ENCODE measurements around the gene LBP. TPM values are rescaled to one million over a fixed set of nuclear protein-coding genes. Genes with fewer than 3 reads are reported as not detected.

The LBP gene
- total and polyA plus RNA-seq, 2 of the 13 experiments (the other 11 are each of a cell fraction or from before 2014, with no cell fraction given), result 0.07 to 0.20 TPM

DNA sequence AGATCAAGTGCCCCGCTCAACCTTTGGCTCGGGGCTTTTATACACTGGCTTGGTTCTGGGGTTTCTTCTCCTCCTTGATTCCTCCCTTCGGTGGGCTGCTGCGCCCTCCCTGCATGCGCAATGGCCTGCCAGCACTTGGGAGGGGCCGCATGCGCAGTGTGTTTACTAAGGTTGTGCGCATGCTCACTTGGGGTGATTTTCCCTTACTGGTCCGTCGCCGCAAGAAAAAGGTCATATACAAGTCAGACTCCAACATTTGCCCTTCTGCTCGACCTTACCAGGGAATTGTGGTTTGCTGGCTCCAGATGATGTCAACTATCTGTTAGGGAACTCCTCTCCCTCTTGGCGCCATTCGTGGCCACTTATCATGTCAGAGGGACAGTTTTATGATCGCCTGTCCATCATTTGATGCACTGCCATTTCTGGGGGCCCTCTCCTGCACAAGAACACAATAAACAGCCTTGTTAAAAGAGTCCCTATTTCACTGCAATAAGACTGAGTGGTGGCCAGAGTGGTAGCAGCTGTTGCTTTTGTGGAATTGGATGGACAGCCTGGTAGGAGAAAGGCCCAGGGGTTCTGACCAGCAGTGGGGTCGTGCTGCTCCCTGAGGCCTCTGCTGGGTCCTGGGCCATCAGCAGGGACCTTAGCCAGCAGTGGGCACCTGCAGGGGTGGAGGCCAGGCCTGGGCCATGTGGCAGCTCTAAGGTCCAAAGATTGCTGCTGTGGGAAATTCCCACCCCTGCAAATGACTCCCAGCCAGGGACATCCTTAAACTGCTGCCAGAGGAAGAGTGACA, 2.8 kb upstream of the LBP start (continued):
- no peak for TF ChIP-seq ZBTB20 (CRISPR knock-in tag; IDR thresholded peaks at IDR 0.05; ENCODE audit: borderline replicate concordance, low read depth)
- TF ChIP-seq, protein P1, sequence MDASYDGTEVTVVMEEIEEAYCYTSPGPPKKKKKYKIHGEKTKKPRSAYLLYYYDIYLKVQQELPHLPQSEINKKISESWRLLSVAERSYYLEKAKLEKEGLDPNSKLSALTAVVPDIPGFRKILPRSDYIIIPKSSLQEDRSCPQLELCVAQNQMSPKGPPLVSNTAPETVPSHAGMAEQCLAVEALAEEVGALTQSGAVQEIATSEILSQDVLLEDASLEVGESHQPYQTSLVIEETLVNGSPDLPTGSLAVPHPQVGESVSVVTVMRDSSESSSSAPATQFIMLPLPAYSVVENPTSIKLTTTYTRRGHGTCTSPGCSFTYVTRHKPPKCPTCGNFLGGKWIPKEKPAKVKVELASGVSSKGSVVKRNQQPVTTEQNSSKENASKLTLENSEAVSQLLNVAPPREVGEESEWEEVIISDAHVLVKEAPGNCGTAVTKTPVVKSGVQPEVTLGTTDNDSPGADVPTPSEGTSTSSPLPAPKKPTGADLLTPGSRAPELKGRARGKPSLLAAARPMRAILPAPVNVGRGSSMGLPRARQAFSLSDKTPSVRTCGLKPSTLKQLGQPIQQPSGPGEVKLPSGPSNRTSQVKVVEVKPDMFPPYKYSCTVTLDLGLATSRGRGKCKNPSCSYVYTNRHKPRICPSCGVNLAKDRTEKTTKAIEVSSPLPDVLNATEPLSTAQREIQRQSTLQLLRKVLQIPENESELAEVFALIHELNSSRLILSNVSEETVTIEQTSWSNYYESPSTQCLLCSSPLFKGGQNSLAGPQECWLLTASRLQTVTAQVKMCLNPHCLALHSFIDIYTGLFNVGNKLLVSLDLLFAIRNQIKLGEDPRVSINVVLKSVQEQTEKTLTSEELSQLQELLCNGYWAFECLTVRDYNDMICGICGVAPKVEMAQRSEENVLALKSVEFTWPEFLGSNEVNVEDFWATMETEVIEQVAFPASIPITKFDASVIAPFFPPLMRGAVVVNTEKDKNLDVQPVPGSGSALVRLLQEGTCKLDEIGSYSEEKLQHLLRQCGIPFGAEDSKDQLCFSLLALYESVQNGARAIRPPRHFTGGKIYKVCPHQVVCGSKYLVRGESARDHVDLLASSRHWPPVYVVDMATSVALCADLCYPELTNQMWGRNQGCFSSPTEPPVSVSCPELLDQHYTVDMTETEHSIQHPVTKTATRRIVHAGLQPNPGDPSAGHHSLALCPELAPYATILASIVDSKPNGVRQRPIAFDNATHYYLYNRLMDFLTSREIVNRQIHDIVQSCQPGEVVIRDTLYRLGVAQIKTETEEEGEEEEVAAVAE (CRISPR knock-in tag; IDR thresholded peaks at IDR 0.05; ENCODE audit: borderline replicate concordance), result peak; percentile 72; the same call in 1 of the 2 replicates
- TF ChIP-seq ZNF572 (CRISPR knock-in tag; IDR thresholded peaks at IDR 0.05), result peak; percentile 65
- TF ChIP-seq FOXO1 (CRISPR knock-in tag; IDR thresholded peaks at IDR 0.05), result peak; percentile 53
- TF ChIP-seq PTBP1 (IDR thresholded peaks at IDR 0.05; ENCODE audit: low read depth, low read length, poor library complexity, severe bottlenecking), result no peak
- peak; percentile 80 for TF ChIP-seq MXD1 (CRISPR knock-in tag; IDR thresholded peaks at IDR 0.05)
- peak; percentile 56 for TF ChIP-seq HNRNPLL (IDR thresholded peaks at IDR 0.05; ENCODE audit: low read depth, low read length, poor library complexity, severe bottlenecking)
- TF ChIP-seq RFXANK (CRISPR knock-in tag; IDR thresholded peaks at IDR 0.05), result peak; percentile 85; the same call in 1 of the 2 replicates
- TF ChIP-seq ZNF33B (CRISPR knock-in tag; IDR thresholded peaks at IDR 0.05), result peak; percentile 98
- peak; percentile 80 for TF ChIP-seq POLR2G (IDR thresholded peaks at IDR 0.05; ENCODE audit: low read depth, low read length)
- TF ChIP-seq RFX3 (CRISPR knock-in tag; IDR thresholded peaks at IDR 0.05), result peak; percentile 47; the same call in 1 of the 2 replicates
- no peak for TF ChIP-seq KMT2A (CRISPR knock-in tag; IDR thresholded peaks at IDR 0.05)
- peak; percentile 31; the same call in 1 of the 2 replicates for TF ChIP-seq SMYD3 (CRISPR knock-in tag; IDR thresholded peaks at IDR 0.05)
- no peak for TF ChIP-seq SOX13 (IDR thresholded peaks at IDR 0.05)
- no peak; a peak in 1 of 4 replicates for TF ChIP-seq SOX13 (CRISPR knock-in tag; conservative IDR thresholded peaks at IDR 0.05 in 1 of 2, IDR thresholded peaks at IDR 0.05 in 1 of 2)
- TF ChIP-seq ZNF550 (CRISPR knock-in tag; IDR thresholded peaks at IDR 0.05; ENCODE audit: borderline replicate concordance), result peak; percentile 98
- 0 out of 2 replicates have a peak, but pooled peaks have one; percentile 52 for TF ChIP-seq ZNF3 (CRISPR knock-in tag; IDR thresholded peaks at IDR 0.05)
- TF ChIP-seq, protein P2, sequence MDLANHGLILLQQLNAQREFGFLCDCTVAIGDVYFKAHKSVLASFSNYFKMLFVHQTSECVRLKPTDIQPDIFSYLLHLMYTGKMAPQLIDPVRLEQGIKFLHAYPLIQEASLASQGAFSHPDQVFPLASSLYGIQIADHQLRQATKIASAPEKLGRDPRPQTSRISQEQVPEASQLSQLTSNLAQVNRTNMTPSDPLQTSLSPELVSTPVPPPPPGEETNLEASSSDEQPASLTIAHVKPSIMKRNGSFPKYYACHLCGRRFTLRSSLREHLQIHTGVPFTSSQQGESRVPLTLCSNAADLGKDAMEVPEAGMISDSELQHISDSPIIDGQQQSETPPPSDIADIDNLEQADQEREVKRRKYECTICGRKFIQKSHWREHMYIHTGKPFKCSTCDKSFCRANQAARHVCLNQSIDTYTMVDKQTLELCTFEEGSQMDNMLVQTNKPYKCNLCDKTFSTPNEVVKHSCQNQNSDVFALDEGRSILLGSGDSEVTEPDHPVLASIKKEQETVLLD (CRISPR knock-in tag; IDR thresholded peaks at IDR 0.05; ENCODE audit: low read depth), result peak; percentile 59; the same call in 1 of the 2 replicates
- peak; percentile 30; the same call in 1 of the 2 replicates for TF ChIP-seq THRA (CRISPR knock-in tag; IDR thresholded peaks at IDR 0.05; ENCODE audit: borderline replicate concordance)
- TF ChIP-seq ADNP (CRISPR knock-in tag; IDR thresholded peaks at IDR 0.05), result no peak
- TF ChIP-seq NAIF1 (CRISPR knock-in tag; IDR thresholded peaks at IDR 0.05; ENCODE audit: borderline replicate concordance), result no peak
